Chondrocyte (in vitro differentiated cells): ENCODE measurements around the gene PTPN22. TPM values are rescaled to one million over a fixed set of nuclear protein-coding genes. Genes with fewer than 3 reads are reported as not detected.
A peak's percentile ranks its signal among the peaks of the same experiment; 100 is the strongest.

Source experiments
- DNase-seq: peaks from one replicate; pipeline ENCODE4 v3.0.0; 2021; ENCODE audit warnings: mixed read lengths, low spot score
- H3K27ac Mint-ChIP-seq: one replicate; pipeline ENCODE4 v1.8.0; 2021; ENCODE audit warnings: mild to moderate bottlenecking, moderate library complexity, mixed read lengths; ENCODE audit not compliant: unreplicated experiment
- H3K27me3 Mint-ChIP-seq: 2 replicates; pipeline ENCODE4 v1.8.0; 2021; ENCODE audit warnings: low read depth, mixed read lengths
- H3K36me3 Mint-ChIP-seq: 2 replicates; pipeline ENCODE4 v1.8.0; 2021; ENCODE audit warnings: low read depth, mixed read lengths
- H3K4me1 Mint-ChIP-seq: 2 replicates; pipeline ENCODE4 v1.8.0; 2021; ENCODE audit warnings: low read depth, mild to moderate bottlenecking, mixed read lengths
- H3K4me3 Mint-ChIP-seq: one replicate; pipeline ENCODE4 v1.8.0; 2021; ENCODE audit warnings: mild to moderate bottlenecking, moderate library complexity, mixed read lengths; ENCODE audit not compliant: unreplicated experiment
- H3K9me3 Mint-ChIP-seq: 2 replicates; pipeline ENCODE4 v1.8.0; 2021; ENCODE audit warnings: low read depth, mixed read lengths
- total RNA-seq: library from RNA; stranded (reverse); gene quantifications from 3 replicates; pipeline ENCODE4 v1.2.1, GENCODE V29; 2021
- TF ChIP-seq, protein P1 (sequence below): fragments of 200-600 bp; sonication (generic); IDR thresholded peaks from 2 replicates; pipeline ENCODE4 v1.5.0; 2021; ENCODE audit warnings: antibody characterized with exemption, mild to moderate bottlenecking, moderate library complexity

PTPN22 gene
- total RNA-seq, 1 donor from 2014 or later: not detected

DNA sequence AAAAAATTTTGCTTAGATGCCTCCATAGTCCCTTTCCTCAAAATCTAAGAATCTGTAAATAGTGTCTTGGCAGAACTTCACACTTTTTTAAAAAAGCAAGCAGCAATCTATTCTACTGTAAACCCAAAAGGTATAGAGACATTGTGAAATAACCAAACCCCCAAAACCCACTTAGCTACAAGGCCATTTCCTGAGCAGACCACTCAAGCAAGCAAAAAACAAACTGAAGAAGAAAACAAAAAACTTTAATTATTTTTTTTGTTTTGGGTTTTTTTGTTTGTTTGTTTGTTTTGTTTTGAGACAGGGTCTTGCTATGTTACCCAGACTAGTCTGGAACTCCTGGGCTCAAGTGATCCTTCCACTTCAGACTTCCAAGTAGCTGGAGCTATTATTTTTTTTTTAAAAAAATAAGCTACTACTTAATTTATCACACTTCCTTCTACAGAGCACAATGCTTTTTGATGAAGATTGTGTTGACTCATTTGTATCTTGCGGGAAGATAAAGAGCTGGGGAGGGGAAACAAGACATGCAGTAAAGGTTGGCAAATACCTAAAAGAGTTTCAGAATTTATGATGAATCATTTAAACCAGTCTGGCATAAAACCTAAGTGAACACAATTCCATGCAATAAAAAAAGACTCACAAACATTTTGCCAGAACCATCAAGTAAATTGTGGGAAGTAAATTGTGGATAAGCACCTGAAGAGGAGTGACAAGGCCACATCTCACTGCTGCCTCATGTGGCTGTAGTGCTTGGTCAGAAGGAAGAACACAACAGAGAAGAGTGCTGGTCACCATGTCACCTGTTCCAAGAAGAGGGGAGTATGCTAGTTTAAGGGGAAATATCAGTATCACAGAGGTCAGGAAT lies 2.7 kb upstream of the PTPN22 start:
- no peaks in the 10 kb centered on the region for H3K9me3 Mint-ChIP-seq
- TF ChIP-seq, protein P1, sequence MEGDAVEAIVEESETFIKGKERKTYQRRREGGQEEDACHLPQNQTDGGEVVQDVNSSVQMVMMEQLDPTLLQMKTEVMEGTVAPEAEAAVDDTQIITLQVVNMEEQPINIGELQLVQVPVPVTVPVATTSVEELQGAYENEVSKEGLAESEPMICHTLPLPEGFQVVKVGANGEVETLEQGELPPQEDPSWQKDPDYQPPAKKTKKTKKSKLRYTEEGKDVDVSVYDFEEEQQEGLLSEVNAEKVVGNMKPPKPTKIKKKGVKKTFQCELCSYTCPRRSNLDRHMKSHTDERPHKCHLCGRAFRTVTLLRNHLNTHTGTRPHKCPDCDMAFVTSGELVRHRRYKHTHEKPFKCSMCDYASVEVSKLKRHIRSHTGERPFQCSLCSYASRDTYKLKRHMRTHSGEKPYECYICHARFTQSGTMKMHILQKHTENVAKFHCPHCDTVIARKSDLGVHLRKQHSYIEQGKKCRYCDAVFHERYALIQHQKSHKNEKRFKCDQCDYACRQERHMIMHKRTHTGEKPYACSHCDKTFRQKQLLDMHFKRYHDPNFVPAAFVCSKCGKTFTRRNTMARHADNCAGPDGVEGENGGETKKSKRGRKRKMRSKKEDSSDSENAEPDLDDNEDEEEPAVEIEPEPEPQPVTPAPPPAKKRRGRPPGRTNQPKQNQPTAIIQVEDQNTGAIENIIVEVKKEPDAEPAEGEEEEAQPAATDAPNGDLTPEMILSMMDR: peak; percentile 18
- no peaks in the 10 kb centered on the region for H3K36me3 Mint-ChIP-seq
- H3K4me3 Mint-ChIP-seq: no peak overlapping the region
- no peaks in the 10 kb centered on the region for H3K4me1 Mint-ChIP-seq
- H3K27me3 Mint-ChIP-seq: no peaks in the 10 kb centered on the region
- DNase-seq: no peak
- H3K27ac Mint-ChIP-seq: no peak overlapping the region

DNA sequence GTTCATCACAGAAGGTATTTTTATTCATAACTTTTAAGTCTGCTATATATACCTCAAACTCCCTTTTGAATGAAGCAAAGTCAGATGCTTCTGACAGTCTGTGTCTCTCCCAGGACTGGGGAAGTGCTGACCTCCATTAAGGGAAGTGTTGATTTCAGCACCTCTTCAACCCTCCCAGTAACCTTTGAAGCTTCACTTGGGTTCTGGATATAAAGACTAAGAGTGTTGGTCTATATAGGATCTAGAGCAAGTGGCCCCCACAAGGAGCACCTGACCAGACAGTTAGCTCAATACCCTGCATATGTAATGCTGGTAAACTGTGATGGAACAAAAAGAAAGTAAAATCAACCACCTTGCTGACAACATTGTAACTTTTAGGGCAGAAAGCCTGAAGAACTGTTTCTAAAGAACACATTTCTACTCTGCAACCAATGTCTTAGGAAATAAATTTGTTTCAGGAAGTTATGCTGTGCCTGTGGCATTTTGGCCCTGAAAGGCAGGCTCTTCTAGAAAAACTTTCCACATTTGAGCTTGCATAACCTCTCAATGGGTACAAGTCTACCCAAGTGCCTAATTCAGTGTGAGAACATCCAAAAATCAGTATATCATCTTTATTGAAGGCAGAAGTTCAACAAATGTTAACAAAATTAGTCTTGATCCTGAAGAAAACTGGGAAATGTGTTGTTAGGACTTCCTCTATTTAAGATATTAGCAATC lies 865 bp upstream of the PTPN22 start:
- no peak for DNase-seq
- Mint-ChIP-seq H3K36me3 (no peaks in the 10 kb centered on the region), H3K27me3 (no peaks in the 10 kb centered on the region), H3K4me3 (no peak overlapping the region), H3K9me3 (no peaks in the 10 kb centered on the region), H3K4me1 (no peaks in the 10 kb centered on the region), H3K27ac (no peak overlapping the region)
- TF ChIP-seq, protein P1: no peak

DNA sequence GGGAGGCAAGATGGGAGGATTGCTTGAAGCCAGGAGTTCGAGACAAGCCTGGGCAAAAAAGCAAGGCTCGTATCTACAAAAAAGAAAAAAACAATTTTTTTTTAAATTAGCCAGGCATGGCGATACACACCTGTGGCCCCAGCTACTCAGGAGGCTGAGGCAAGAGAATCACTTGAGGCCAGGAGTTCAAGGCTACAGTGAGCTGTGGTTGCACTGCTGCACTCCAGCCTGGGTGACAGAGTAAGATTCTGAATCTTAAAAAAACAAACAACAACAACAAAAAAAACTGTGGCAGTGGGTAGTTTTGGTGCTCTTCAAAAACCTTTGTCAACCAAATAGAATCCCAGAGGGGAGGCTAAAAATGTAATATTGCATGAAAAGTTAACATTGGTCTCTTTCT lies 734 bp downstream of the PTPN22 start:
- H3K27ac Mint-ChIP-seq: no peak overlapping the region
- no peaks in the 10 kb centered on the region for H3K9me3 Mint-ChIP-seq
- H3K4me1 Mint-ChIP-seq: no peaks in the 10 kb centered on the region
- DNase-seq: no peak
- no peak overlapping the region for H3K4me3 Mint-ChIP-seq
- no peaks in the 10 kb centered on the region for H3K36me3 Mint-ChIP-seq
- no peaks in the 10 kb centered on the region for H3K27me3 Mint-ChIP-seq
- TF ChIP-seq, protein P1: no peak

DNA sequence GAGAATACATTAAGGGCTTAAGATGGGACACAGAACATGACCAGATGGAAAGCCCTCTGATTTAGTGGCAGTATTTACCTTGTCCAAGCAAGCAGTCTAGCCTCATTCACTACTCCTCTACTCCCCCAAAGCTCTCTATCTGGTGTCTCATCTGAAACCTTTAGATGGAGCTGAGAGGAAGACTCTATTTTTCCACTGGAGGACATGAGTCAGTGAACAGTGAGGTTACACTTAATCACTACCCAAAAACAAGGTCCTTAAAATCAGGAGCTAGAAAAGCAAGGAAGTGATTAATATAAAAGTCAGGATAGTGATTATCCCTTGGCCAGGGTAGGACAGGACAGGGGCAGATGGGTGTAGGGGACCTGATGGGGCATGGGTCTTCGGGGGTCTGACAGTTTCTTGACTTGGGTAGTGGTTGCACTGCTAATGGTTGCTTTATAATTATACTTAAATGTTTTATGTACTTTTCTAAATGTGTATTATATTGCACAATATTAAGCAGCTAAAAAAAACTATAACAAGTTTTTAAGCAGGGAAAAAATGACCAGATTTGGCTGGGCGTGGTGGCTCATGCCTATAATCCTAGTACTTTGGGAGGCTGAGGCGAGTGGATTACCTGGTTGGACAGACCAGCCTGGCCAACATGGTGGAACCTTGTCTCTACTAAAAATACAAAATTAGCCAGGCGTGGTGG lies 3.0 kb downstream of the PTPN22 start:
- no peaks in the 10 kb centered on the region for H3K27me3 Mint-ChIP-seq
- no peaks in the 10 kb centered on the region for H3K36me3 Mint-ChIP-seq
- no peak overlapping the region for H3K4me3 Mint-ChIP-seq
- DNase-seq: no peak
- H3K27ac Mint-ChIP-seq: no peak overlapping the region
- TF ChIP-seq, protein P1: no peak
- no peaks in the 10 kb centered on the region for H3K9me3 Mint-ChIP-seq
- no peaks in the 10 kb centered on the region for H3K4me1 Mint-ChIP-seq

DNA sequence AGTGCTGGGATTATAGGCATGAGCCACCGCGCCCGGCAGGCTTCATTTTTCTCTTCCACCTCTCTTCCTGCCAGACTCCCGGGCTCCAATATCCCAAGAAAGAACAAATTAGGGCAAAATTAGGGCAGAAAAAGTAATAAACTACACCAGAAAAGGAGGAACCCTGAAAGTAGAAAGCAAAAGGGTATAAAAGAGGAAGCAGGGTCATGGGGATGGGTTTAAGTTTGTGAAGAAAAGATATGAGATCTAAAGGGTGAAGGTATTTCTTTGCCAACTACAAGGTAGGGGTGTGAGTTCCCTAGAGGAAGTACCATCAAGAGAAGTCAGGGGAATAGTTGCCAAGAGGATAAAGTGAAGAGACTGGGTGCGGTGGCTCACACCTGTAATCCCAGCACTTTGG lies 9.9 kb downstream of the PTPN22 start:
- Mint-ChIP-seq H3K9me3 (no peaks in the 10 kb centered on the region), H3K27ac (no peak overlapping the region), H3K4me1 (peaks cover 23% of the 10 kb centered on the region), H3K4me3 (no peak overlapping the region), H3K36me3 (no peaks in the 10 kb centered on the region), H3K27me3 (no peaks in the 10 kb centered on the region)
- no peak for DNase-seq
- TF ChIP-seq, protein P1: no peak
